ENCODE measurements around the gene CARM1. TPM values are rescaled to one million over a fixed set of nuclear protein-coding genes. Genes with fewer than 3 reads are reported as not detected.
A peak's percentile ranks its signal among the peaks of the same experiment; 100 is the strongest.
"Not testable (repeated sequence)": the region's sequence is repeated elsewhere in the genome, so short reads cannot be mapped to it uniquely, and the experiment has no call there.

CARM1 gene
- total RNA-seq, 1 donor from 2014 or later, result 16.7 TPM

DNA sequence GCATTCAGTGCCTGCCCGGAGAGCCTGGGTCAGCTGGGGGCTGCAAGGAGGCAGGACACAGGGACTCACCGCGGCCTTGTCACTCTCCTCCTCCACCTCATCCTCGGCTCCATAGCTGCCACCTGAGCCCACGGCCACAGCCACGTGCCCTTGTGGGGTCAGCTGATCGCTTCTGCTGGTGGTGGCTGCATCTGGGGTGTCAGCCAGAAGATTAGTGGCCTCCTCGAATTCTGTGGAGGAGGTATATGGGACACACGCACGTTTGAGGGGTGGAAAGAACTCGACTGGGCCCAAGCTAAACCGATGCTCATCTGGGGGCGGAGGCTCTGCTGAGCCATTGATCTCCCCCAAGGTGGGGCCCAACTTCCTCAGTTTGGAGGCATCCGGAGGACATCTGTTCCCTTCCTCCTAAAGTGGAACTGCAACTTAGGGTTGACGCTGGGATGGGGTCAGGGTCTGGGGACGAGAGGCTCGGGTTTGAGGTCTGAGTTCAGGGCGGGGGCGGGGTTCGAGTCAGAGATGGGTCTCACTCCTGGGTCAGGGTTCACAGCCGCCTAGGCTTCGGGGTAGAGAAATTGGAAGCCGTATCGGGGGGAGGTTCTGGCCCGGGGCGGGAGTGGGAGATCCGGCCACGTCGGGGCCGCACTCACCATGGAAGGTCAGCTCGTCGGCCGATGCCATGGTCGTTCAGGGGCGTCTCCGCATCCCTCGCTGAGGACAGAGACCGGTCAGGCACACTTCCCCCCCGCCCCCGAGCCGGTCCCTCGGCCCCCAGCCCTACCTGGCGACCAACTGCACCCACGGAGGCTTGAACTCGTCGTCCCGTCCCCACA, 56.6 kb downstream of the CARM1 start:
- no peak for DNase-seq (ENCODE audit: low read depth in 2 of 2)

- peak; percentile 97 to 98 for DNase-seq (ENCODE audit: low read depth in 2 of 2)
Measured at GRCh38 chr19:10928563-10929401, 57.4 kb downstream of the CARM1 start, which contains the start of the genes TIMM29 and YIPF2. TIMM29 (plus strand) TSS chr19:10928811; CDS start chr19:10928823, 12 bp downstream. YIPF2 (minus strand) TSS chr19:10928639; CDS start chr19:10928410, 229 bp downstream.

DNA sequence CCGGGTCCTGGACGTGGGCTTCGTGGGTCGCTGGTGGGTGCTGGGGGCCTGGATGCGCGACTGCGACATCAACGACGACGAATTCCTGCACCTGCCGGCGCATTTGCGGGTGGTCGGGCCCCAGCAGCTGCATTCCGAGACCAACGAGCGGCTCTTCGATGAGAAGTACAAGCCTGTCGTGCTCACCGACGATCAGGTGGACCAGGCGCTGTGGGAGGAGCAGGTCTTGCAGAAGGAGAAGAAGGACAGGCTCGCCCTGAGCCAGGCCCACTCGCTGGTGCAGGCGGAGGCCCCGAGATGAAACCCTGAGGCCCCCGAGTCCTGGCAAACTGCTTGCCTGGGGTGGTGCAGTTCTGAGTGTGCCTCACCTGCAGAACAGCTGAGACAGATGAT, 58.0 kb downstream of the CARM1 start:
- DNase-seq (ENCODE audit: low read depth in 2 of 2), result no peak

GRCh38 chr19:10935371-10936059, 64.2 kb downstream of the CARM1 start:
- no peak for DNase-seq (ENCODE audit: low read depth in 2 of 2)

DNA sequence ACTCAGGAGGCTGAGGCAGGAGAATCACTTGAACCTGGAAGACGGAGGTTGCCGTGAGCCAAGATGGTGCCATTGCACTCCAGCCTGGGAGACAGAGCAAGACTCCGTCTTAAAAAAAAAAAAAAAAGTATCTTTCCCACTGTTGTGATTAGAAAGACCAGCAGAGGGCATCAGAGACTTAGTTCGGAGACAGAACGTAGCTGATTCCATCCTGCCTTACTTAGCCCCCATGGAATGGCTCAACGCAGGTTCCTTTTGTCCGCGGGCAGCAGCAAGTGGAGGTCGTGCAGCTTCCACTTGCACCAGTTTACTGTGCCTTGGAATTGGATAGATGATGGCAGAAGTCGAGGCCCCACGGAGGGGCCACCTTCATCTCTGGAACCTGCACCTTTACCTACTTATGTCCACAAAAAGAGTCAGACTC, 65.3 kb downstream of the CARM1 start:
- DNase-seq (ENCODE audit: low read depth in 2 of 2), result peak; percentile 83

- not testable (repeated sequence) for DNase-seq (ENCODE audit: low read depth in 2 of 2)
Measured at GRCh38 chr19:10941649-10942048, 70.3 kb downstream of the CARM1 start.

GRCh38 chr19:10943412-10943811, 72.1 kb downstream of the CARM1 start:
- not testable (repeated sequence) for DNase-seq (ENCODE audit: low read depth in 2 of 2)

GRCh38 chr19:10945264-10945663, 73.9 kb downstream of the CARM1 start:
- no peak for DNase-seq (ENCODE audit: low read depth in 2 of 2)

GRCh38 chr19:10946958-10947657, 75.8 kb downstream of the CARM1 start:
- DNase-seq (ENCODE audit: low read depth in 2 of 2), result no peak

DNA sequence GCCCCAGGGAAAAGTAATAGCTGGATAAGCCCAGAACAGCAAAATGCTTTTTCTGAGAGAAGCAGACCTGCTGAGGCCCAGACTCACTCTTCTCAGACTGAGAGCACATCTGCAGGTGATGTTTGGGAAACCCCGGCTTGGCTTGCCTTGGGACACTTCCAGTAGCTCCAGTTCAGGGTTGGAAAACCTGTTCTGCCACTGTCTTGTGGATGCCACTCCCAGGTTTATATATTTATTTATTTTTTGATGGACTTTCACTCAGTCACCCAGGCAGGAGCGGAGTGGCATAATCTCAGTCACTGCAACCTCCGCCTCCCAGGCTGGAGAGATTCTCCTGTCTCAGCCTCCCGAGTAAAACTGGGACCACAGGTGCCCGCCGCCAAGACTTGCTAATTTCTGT, 81.5 kb downstream of the CARM1 start:
- DNase-seq (ENCODE audit: low read depth in 2 of 2), result no peak

DNA sequence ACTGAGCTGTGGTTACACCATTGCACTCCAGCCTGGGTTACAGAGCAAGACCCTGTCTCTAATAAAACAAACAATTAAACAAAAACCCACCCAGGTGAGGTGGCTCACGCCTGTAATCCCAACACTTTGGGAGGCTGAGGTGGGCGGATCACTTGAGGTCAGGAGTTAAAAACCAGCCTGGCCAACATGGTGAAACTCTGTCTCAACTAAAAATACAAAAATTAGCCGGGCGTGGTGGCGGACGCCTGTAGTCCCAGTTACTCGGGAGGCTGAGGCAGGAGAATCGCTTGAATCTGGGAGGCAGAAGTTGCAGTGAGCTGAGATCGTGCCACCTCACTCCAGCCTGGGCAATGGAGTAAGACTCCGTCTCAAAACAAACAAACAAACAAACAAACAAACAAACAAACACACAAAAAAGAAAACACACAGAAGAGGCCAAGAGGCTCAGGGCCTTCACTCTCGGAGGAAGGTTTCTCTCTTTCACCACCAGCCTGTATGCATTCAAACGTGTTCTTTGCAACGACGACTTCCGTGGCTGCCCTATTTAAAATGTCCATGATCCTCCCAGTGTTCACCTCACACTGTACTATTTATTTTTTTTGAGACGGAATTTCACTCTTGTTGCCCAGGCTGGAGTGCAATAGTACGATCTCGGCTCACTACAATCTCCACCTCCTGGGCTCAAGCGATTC, 88.1 kb downstream of the CARM1 start:
- DNase-seq (ENCODE audit: low read depth in 2 of 2), result not testable (repeated sequence)

- peak; percentile 98 to 99 for DNase-seq (ENCODE audit: low read depth in 2 of 2)
Measured at GRCh38 chr19:10960314-10961072, 89.1 kb downstream of the CARM1 start, which contains the start of gene SMARCA4. SMARCA4 (plus strand) TSS chr19:10961030; CDS start chr19:10984152, 23,122 bp downstream.

- DNase-seq (ENCODE audit: low read depth in 2 of 2), result peak; percentile 36 to 72
Measured at GRCh38 chr19:10961073-10961860, 89.9 kb downstream of the CARM1 start.

GRCh38 chr19:10962863-10963262, 91.5 kb downstream of the CARM1 start:
- DNase-seq (ENCODE audit: low read depth in 2 of 2), result no peak

- DNase-seq (ENCODE audit: low read depth in 2 of 2), result no peak
Measured at GRCh38 chr19:10963865-10964264, 92.5 kb downstream of the CARM1 start.

DNA sequence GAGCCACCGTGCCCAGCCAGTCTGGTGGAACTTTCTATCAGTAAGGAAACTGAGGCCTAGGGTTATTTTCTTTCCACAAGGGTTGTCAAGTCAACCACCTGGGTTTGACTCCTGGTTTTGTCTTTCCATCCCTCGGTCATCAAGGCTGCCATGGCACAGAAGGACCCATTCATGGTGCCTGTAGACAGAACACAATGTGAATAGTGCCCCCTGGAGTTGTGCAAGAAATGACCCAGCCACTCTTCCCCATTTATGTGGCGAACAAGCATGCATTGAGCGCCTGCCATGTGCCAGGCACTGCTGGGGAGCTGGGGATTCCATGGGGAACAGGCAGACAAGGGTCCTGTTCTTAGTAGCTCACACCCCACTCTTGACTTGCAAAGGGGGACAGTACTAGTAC, 93.5 kb downstream of the CARM1 start:
- DNase-seq (ENCODE audit: low read depth in 2 of 2), result no peak

DNA sequence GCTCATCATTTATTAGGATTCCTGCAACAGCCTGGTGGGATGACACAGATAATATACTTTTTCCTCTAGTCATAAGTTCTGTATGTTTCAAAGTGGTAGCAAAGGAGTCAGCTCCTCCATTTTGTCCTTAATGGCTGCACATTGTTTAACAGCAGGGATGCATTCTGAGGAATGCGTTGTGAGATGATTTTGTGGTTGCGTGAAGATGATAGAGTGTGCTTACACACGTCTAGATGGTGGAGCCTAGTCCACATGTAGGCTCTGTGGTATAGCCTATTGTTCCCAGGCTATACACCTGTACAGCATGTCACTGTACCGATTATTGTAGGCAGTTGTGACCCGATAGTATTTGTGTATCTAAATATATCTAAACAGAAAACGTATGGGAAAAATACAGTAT, 94.0 kb downstream of the CARM1 start:
- no peak for DNase-seq (ENCODE audit: low read depth in 2 of 2)

- no peak for DNase-seq (ENCODE audit: low read depth in 2 of 2)
Measured at GRCh38 chr19:10966809-10967208, 95.5 kb downstream of the CARM1 start.
